Astrocyte (in vitro differentiated cells and primary cell): Measurements from ENCODE around the gene KANSL3.

Source experiments
- EZH2 ChIP-seq: IDR thresholded peaks from 2 replicates; pipeline ENCODE4 v1.6.1; 2012; ENCODE audit warnings: mild to moderate bottlenecking, low read length, inconsistent platforms; ENCODE audit not compliant: insufficient read depth
- TF ChIP-seq, protein P1 (sequence below): IDR thresholded peaks from 2 replicates; pipeline ENCODE4 v1.5.1; 2011; ENCODE audit warnings: low read depth, mild to moderate bottlenecking, inconsistent platforms, low read length, moderate library complexity; ENCODE audit not compliant: insufficient read depth

- TF ChIP-seq, protein P1, sequence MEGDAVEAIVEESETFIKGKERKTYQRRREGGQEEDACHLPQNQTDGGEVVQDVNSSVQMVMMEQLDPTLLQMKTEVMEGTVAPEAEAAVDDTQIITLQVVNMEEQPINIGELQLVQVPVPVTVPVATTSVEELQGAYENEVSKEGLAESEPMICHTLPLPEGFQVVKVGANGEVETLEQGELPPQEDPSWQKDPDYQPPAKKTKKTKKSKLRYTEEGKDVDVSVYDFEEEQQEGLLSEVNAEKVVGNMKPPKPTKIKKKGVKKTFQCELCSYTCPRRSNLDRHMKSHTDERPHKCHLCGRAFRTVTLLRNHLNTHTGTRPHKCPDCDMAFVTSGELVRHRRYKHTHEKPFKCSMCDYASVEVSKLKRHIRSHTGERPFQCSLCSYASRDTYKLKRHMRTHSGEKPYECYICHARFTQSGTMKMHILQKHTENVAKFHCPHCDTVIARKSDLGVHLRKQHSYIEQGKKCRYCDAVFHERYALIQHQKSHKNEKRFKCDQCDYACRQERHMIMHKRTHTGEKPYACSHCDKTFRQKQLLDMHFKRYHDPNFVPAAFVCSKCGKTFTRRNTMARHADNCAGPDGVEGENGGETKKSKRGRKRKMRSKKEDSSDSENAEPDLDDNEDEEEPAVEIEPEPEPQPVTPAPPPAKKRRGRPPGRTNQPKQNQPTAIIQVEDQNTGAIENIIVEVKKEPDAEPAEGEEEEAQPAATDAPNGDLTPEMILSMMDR: peak; percentile 63
- no peak for TF ChIP-seq EZH2
Observed at GRCh38 chr2:96554293-96555145, 83.6 kb downstream of the KANSL3 start.
